Large intestine (tissue), 12 donors: ENCODE data around the gene NOTCH1. TPM values are rescaled to one million over a fixed set of nuclear protein-coding genes. Genes with fewer than 3 reads are reported as not detected.

Experiments used
- DNase-seq, 2 donors: peaks; one replicate each; pipeline versions ENCODE4 v3.0.0 to v3.0.0-alpha.2; 2013
- H3K27ac ChIP-seq: one replicate; pipeline ENCODE4 v1.5.1; 2013; ENCODE audit warnings: low read length
- H3K27me3 ChIP-seq: 2 replicates; pipeline ENCODE4 v1.6.1; 2013; ENCODE audit warnings: low read length; ENCODE audit not compliant: control insufficient read depth, insufficient read depth
- H3K36me3 ChIP-seq: 2 replicates; pipeline ENCODE4 v1.6.1; 2013; ENCODE audit warnings: low read length; ENCODE audit not compliant: control insufficient read depth, insufficient read depth
- H3K4me1 ChIP-seq: one replicate; pipeline ENCODE4 v1.6.1; 2013; ENCODE audit warnings: low read length; ENCODE audit not compliant: control insufficient read depth, insufficient read depth
- H3K4me3 ChIP-seq: one replicate; pipeline ENCODE4 v1.5.1; 2013; ENCODE audit warnings: low read length
- H3K9me3 ChIP-seq: one replicate; pipeline ENCODE4 v1.6.1; 2013; ENCODE audit warnings: mild to moderate bottlenecking, low read depth, low read length, moderate library complexity; ENCODE audit not compliant: control insufficient read depth
- WGBS: methylation state at CpG from one replicate; pipeline ENCODE4 v1.1.5; 2013; ENCODE audit warnings: low lambda C conversion rate; ENCODE audit not compliant: insufficient coverage; 5-methylcytosine and 5-hydroxymethylcytosine counted together
- long read RNA-seq, 11 donors: transcript quantifications; one replicate each; lab custom pipeline, GENCODE V29; 2026
- polyA plus RNA-seq: library from polyadenylated mRNA; unstranded; fragments of 120-200 nt; gene quantifications from one replicate; pipeline ENCODE4 v1.2.1, GENCODE V29; 2013

Gene NOTCH1
- 13.4 TPM for polyA plus RNA-seq
- long read RNA-seq, donor 1 = 0 reads
- long read RNA-seq, donor 2, full-length matches to known transcripts = 1 of 1 reads
- long read RNA-seq, donor 2, partial matches to known transcripts = 0 of 1 reads
- long read RNA-seq, donor 2, other reads (novel, unspliced or antisense) = 0 of 1 reads
- long read RNA-seq, donor 3 = 0 reads
- long read RNA-seq, donor 4 = 0 reads
- long read RNA-seq, donor 5, full-length matches to known transcripts = 1 of 1 reads
- long read RNA-seq, donor 5, partial matches to known transcripts = 0 of 1 reads
- long read RNA-seq, donor 5, other reads (novel, unspliced or antisense) = 0 of 1 reads
- long read RNA-seq, donor 6 = 0 reads
- long read RNA-seq, donor 7, partial matches to known transcripts = 10 of 10 reads
- long read RNA-seq, donor 7, other reads (novel, unspliced or antisense) = 0 of 10 reads
- long read RNA-seq, donor 8 = 0 reads
- long read RNA-seq, donor 9 = 0 reads
- long read RNA-seq, donor 10 = 0 reads
- long read RNA-seq, donor 11, partial matches to known transcripts = 0 of 1 reads
- long read RNA-seq, donor 11, other reads (novel, unspliced or antisense) = 0 of 1 reads

DNA sequence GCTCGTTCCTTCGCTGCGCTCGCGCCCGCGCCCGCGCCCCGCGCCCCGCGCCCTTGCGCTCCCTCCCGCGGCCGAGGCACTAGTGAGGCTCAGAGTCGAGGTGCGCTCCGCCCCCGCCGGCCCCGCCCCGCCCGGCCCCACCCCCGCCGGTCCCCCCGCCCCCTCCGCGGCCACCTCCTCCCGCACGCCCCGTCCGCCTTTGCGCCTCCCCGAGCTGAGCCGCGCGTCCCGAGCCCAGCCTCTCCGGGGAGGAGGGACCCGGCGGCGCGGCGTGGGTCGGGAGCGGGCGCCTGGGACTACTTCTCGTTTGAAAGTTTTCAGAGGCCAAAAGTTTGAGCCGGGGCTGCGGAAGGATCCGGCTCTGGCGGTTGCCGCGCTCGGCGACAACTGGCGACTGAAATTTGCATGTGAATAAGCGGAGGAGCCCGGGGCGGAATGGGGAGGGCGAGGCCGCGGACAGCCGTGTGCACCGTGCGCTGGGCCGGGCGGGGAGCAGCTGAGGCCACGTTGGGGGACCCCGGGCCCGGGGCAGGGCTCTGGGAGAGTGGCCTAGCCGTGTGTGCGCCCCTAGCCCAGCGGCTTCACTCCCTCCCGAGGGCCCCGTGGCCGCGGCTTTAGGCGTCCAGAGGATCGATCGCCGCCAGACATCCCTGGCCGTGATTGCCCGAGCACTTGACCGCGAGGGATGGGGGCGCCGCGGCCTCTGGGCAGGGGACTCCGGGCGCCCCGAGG lies at the start of gene NOTCH1:
TSS of gene NOTCH1 (minus strand) at position 84 of the 732 bp plus-strand sequence. CDS start 262 bp downstream, outside the sequence.
- no CpG with 5 or more reads among the region's 94 CpGs for WGBS
- Histone ChIP-seq H3K4me3 (peak within 1 kb of the TSS; percentile 80), H3K4me1 (peaks cover 47% of the 10 kb centered on the region), H3K9me3 (no peaks in the 10 kb centered on the region), H3K27me3 (no peaks in the 10 kb centered on the region), H3K27ac (peak within 1 kb of the TSS; percentile 87), H3K36me3 (peaks cover 13% of the 10 kb centered on the region)
- DNase-seq = peak; percentile 83 to 93

DNA sequence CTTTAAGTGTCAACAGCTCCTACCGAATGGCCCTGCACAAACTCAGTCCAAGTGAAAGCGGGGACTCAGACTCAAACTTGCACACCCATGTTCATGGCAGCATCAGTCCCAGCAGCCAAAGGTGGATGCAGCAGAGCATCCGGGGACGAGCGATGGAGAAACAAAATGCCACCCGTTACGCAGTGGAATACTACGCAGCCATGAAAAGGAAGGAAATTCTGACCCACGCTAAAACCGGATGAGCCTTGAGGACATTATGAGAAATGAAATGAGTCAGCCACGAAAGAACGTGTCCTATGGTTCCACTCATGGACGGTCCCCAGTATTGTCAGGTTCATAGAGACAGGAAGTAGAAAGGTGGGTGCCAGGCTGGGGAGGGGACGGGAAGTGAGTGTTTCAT lies 48.6 kb upstream of the NOTCH1 start:
- WGBS = 90% methylated on average over 2 of the region's 14 CpGs
- H3K27ac ChIP-seq = no peak overlapping the region
- DNase-seq = no peak
- peaks cover 12% of the 10 kb centered on the region for H3K27me3 ChIP-seq
- H3K9me3 ChIP-seq = no peaks in the 10 kb centered on the region
- no peaks in the 10 kb centered on the region for H3K36me3 ChIP-seq
- peaks cover 10% of the 10 kb centered on the region for H3K4me1 ChIP-seq
- H3K4me3 ChIP-seq = no peak overlapping the region

DNA sequence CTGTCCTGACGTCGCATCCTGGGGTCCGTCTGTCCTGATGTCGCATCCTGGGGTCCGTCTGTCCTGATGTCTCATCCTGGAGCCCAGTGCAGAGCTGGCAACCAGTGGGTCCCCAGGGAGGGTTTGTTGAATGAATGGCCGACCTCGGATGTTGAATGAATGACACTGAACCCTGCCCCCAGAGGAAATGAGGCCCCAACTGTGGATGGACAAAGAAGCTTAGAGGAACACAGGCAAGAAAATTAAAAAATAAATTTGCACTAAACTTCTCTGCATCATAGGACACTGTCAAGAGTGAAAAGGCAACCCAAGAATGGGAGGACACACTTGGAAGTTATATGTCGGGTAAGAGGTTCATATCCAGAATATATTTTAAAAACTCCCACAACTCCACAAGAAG lies 47.7 kb upstream of the NOTCH1 start:
- peaks cover 12% of the 10 kb centered on the region for H3K27me3 ChIP-seq
- no CpG with 5 or more reads among the region's 8 CpGs for WGBS
- H3K36me3 ChIP-seq = no peaks in the 10 kb centered on the region
- no peak for DNase-seq
- peaks cover 13% of the 10 kb centered on the region for H3K4me1 ChIP-seq
- no peak overlapping the region for H3K27ac ChIP-seq
- H3K9me3 ChIP-seq = no peaks in the 10 kb centered on the region
- no peak overlapping the region for H3K4me3 ChIP-seq

DNA sequence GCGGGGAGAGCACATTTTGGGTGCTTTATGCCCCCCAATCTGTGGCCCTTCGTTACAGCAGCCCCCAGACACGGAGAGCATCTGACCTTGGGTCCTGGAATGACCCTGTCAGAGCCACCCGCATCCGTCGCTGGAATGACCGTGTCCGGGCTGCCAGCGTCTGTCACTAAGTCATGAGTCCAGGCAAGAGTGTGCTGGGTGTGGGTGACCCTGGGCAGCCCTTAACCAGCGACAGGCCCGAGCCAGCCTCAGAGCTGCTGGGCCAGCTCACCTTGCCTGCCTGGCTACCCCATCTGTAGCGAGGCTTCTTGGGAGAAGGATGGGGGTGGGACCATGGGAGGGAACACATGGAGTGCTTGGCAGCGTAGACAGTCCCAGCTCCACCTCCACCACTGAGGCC lies 46.8 kb upstream of the NOTCH1 start:
- no peaks in the 10 kb centered on the region for H3K36me3 ChIP-seq
- no peak for DNase-seq
- H3K4me3 ChIP-seq = no peak overlapping the region
- peaks cover 12% of the 10 kb centered on the region for H3K27me3 ChIP-seq
- no peaks in the 10 kb centered on the region for H3K9me3 ChIP-seq
- no peak overlapping the region for H3K27ac ChIP-seq
- peaks cover 21% of the 10 kb centered on the region for H3K4me1 ChIP-seq
- no CpG with 5 or more reads among the region's 13 CpGs for WGBS

DNA sequence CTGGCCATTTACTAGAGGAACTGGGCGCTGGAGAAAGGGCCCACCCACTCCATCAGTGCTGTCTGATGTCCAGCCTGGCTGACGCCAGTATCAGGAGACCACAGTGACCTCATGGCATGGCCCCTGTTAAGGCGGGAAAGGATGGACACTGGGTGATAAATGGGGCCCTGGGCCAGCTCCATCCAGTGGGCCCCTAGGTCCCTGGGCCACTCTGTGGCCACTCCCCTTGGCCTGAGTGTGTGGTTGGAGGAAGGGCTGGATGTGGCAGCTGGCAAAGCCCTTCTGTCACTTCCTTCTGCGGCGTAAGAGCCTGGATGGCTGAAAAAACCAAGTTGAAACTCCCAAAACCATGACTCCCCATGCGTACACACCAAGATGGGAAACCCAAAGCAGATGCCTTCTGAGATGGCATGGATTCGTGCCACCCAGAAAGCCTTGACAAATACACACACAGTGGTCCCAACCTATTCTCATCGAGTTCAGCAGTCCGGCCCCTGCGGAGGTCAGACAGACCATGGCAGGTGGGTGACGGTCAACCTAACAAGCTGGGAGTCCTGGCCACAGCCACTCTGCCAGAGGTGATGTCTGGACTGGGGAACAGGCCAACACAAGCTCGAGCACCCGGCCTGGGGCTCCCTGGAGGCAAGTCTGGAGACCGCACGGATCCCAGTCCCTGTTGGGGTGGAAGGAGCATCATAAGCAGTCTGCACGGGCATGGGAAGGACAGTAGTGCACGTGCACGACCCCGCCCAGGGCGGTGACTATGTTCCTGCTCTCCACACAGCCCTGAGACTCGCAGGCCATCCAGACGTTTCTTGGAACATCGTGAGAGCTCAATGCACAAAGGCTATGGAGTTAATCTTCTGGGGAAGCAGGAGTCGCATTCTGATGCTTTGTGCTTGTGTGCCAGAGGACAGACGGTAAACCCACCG lies 45.2 kb upstream of the NOTCH1 start:
- WGBS = no CpG with 5 or more reads among the region's 26 CpGs
- Histone ChIP-seq H3K4me1 (peaks cover 20% of the 10 kb centered on the region), H3K36me3 (no peaks in the 10 kb centered on the region), H3K9me3 (peaks cover 3% of the 10 kb centered on the region), H3K4me3 (no peak overlapping the region), H3K27me3 (peaks cover 23% of the 10 kb centered on the region), H3K27ac (no peak overlapping the region)
- no peak for DNase-seq

DNA sequence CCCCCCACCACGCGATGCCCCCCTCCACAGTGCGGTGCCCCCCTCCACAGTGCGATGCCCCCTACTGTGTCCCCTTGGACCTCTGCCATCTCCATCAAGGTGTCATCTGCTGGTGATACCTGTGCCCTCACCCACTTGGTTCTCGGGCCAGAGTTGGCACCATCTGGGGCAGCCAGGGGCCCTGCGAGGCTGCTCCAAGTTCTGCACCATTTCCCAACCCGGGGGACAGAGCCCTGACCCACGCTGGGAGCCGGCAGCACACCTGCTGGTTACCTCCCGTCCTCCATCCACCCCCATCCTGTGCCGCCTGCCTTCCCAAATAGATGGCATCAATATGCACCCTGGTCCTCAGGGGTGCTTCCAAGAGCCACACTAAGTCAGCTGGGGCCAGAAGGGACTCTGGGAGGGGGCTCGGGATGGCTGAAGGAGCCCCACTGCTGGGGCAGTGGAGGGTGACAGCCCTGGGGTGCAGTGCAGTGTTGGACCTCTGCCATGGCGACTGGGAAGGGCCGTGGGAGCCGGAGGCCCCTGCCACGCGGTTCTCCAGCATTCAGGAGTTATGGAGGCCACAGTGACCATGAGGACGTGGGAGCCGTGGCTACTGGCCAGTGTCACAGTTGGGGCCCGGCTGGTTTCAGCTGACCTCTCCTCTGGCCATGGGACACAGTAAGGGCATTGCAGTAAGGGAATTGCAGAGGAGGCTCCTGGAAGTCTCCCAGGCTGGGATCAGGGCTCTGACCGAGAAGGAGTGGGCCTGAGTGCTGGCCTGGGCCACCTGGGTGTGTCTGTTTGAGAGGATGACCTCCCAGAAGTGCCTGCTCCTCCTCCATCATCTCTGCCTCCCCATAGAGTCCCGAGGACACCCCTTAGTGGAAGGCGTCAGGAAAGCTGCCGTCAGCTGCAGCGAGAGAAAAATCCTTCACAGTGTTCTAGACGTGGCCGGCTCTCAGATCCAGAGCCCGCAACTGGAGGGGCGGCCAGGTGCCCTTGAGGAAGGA lies 44.2 kb upstream of the NOTCH1 start:
- Histone ChIP-seq H3K4me3 (no peak overlapping the region), H3K9me3 (peaks cover 3% of the 10 kb centered on the region), H3K4me1 (peaks cover 20% of the 10 kb centered on the region), H3K36me3 (no peaks in the 10 kb centered on the region), H3K27me3 (peaks cover 24% of the 10 kb centered on the region), H3K27ac (no peak overlapping the region)
- no peak for DNase-seq
- WGBS = no CpG with 5 or more reads among the region's 29 CpGs

DNA sequence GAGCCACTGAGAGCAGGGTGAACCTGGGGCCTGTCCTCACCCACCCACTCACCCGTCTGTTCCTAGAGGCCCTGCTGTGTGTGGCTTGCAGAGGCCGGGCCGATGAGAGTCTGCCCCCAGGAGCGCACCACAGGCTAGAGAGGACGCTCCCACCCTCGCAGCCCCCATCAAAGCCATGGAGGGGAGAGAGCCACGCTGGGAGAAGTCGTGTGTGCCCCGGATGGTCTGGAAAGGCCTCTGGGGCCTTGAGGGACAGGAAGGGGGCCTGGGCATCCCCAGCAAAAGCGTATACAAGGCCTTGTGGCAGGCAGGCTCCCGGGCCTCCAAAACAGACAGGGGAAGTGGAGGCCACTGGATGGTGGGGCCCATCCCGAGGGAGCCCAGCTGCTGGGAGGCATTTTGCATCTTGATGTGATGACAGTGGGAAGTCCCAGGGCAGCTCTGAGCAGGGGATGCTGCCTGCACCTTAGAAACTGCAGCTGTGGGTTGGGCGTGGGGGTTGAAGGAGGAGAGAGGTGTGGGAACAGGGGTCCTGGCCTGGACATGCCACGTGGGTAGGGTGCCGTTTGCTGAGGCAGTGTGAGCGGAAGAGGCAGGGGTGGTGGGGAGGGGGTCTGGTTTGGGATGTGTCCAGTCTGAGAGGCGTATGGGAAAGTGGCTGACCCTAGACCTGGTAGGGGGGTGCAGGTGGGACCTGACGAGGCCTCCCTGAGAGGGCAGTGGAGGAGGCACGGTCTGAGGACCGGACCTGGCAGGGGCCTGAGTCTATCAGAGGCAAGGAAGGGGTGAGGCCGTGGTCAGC lies 43.0 kb upstream of the NOTCH1 start:
- no peaks in the 10 kb centered on the region for H3K36me3 ChIP-seq
- H3K27ac ChIP-seq = peak overlapping the region; percentile 33
- H3K4me1 ChIP-seq = peaks cover 23% of the 10 kb centered on the region
- WGBS = no CpG with 5 or more reads among the region's 21 CpGs
- no peak for DNase-seq
- H3K4me3 ChIP-seq = no peak overlapping the region
- peaks cover 28% of the 10 kb centered on the region for H3K27me3 ChIP-seq
- peaks cover 3% of the 10 kb centered on the region for H3K9me3 ChIP-seq

DNA sequence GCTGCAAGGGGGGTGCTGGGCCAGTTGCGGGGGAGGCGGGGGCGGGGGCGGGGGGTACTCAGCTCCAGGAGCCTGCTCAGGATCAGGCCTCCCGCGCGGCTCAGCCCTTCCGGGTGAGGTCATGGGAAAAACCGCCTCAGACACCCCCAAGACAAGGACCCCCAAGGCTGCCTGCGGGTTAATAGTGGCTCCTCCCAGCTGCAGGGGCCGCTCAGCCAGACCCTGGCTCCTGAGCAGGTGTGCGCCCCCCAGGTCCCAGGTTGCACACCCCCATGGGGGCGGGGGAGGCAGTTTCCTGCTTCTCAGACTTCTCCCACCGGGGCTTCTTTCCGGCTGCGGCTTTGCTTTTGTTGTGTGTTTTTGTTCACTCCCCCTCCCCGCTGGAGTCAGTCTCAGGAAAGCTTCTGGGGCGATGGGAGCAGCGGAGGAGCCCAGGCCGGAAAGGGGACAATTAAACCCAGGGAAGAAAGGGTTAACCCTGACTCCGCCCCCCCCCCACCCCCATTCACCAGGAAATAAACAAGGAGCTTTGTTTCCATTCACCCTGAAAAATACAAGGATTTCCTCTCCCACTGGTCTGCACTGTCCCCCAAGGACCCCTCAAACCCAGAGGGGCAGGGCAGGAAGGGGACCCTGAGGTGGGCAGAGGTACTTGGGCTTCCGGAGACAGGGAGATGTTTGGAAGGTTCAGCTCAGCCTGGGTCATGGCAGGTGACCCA lies 42.3 kb upstream of the NOTCH1 start:
- H3K4me3 ChIP-seq = no peak overlapping the region
- peaks cover 28% of the 10 kb centered on the region for H3K27me3 ChIP-seq
- no peaks in the 10 kb centered on the region for H3K36me3 ChIP-seq
- H3K4me1 ChIP-seq = peaks cover 23% of the 10 kb centered on the region
- peak overlapping the region; percentile 33 for H3K27ac ChIP-seq
- peak in 1 of 2 donors; percentile 34 for DNase-seq
- WGBS = no CpG with 5 or more reads among the region's 22 CpGs
- peaks cover 6% of the 10 kb centered on the region for H3K9me3 ChIP-seq
